Prostate gland (tissue), 2 donors: ENCODE data around the gene ANKRD55.

Experiments used
- POLR2A ChIP-seq: fragments of 450-650 bp; IDR thresholded peaks from one replicate; pipeline ENCODE4 v1.6.1; 2016; ENCODE audit warnings: antibody characterized with exemption, mild to moderate bottlenecking
- TF ChIP-seq, protein P1 (sequence below), 4 experiments: fragments of 200-600 bp in 2 of 4; fragments of 450-650 bp in 2 of 4; sonication (generic) in 2 of 4; IDR thresholded peaks; 1 replicate in 3 of 4; 2 replicates in 1 of 4; pipeline ENCODE4 v1.5.1; 2016 to 2019; ENCODE audit warnings: antibody characterized with exemption in 4 of 4, mild to moderate bottlenecking in 2 of 4, moderate library complexity in 2 of 4

DNA sequence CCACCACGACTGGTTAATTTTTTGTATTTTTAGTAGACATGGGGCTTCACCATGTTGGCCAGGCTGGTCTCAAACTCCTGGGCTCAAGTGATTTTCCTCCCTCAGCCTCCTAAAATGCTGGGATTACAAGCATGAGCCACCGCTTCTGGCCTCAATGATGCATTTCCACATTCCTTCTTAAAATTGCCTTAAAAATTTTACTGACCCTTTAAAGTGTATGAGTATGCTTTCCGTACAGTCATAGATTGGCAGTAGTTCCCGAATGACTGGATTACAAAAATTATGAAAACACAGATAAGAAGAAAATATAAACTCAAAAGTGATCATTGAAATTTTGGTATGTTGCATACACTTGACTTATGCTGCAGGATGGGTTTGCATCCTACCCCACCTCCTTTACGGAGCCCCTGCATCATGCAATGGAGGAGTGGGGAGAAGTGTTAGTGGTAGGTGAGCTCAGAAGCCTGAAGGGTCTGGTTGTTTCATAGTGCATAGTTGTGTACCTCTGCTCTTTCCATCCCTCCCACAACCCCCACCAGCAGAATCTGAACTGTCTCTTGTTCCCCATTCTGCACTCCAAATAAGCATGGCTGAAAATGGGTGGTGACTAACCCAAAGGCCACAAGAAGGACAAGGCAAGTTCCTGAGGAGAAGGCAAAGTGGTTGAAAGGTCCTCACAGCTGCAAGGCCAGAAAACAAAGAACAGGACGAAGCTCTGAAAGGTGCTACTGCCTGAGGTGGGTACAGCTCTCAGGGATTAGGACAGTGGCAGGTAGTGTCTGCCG is 26.8 kb downstream of the ANKRD55 start:
- TF ChIP-seq, protein P1, sequence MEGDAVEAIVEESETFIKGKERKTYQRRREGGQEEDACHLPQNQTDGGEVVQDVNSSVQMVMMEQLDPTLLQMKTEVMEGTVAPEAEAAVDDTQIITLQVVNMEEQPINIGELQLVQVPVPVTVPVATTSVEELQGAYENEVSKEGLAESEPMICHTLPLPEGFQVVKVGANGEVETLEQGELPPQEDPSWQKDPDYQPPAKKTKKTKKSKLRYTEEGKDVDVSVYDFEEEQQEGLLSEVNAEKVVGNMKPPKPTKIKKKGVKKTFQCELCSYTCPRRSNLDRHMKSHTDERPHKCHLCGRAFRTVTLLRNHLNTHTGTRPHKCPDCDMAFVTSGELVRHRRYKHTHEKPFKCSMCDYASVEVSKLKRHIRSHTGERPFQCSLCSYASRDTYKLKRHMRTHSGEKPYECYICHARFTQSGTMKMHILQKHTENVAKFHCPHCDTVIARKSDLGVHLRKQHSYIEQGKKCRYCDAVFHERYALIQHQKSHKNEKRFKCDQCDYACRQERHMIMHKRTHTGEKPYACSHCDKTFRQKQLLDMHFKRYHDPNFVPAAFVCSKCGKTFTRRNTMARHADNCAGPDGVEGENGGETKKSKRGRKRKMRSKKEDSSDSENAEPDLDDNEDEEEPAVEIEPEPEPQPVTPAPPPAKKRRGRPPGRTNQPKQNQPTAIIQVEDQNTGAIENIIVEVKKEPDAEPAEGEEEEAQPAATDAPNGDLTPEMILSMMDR (IDR thresholded peaks at IDR 0.05), result no peak
- TF ChIP-seq POLR2A, result no peak
